GM23338 (cell line): ENCODE results near the gene GGT6. TPM values are rescaled to one million over a fixed set of nuclear protein-coding genes. Genes with fewer than 3 reads are reported as not detected.

ENCODE experiments used
- ATAC-seq: fragments of 200-7000 bp; cut with Tn5 transposase; 3 replicates; pipeline ENCODE4 v1.9.1; 2020
- DNase-seq: peaks from one replicate; pipeline ENCODE4 v3.0.0-alpha.2; 2015; ENCODE audit warnings: low spot score
- H2AFZ ChIP-seq: fragments of 200-600 bp; sonication (generic); 2 replicates; pipeline ENCODE4 v1.8.0; 2016; ENCODE audit warnings: antibody characterized with exemption, mild to moderate bottlenecking, moderate library complexity
- H3F3A ChIP-seq: fragments of 200-600 bp; sonication (generic); replicated peaks from 2 replicates; pipeline ENCODE4 v1.8.0; 2017; ENCODE audit warnings: antibody characterized with exemption, mixed run types, low read depth
- H3K27ac ChIP-seq: fragments of 200-600 bp; sonication (generic); 2 replicates; pipeline ENCODE4 v1.6.1; 2016; ENCODE audit warnings: low read depth
- H3K27me3 ChIP-seq: fragments of 200-600 bp; sonication (generic); 2 replicates; pipeline ENCODE4 v1.8.0; 2016; ENCODE audit warnings: mild to moderate bottlenecking, mixed run types, moderate library complexity; ENCODE audit not compliant: insufficient read depth
- H3K36me3 ChIP-seq: fragments of 200-600 bp; sonication (generic); 2 replicates; pipeline ENCODE4 v1.8.0; 2016; ENCODE audit warnings: mild to moderate bottlenecking; ENCODE audit not compliant: insufficient read depth
- H3K4me1 ChIP-seq: fragments of 200-600 bp; sonication (generic); 2 replicates; pipeline ENCODE4 v1.8.0; 2016; ENCODE audit warnings: mild to moderate bottlenecking, moderate library complexity; ENCODE audit not compliant: insufficient read depth
- H3K4me2 ChIP-seq: fragments of 200-600 bp; sonication (generic); 2 replicates; pipeline ENCODE4 v1.7.1; 2017; ENCODE audit warnings: mixed run types
- H3K4me3 ChIP-seq: fragments of 200-600 bp; sonication (generic); 2 replicates; pipeline ENCODE4 v1.6.1; 2016; ENCODE audit warnings: mixed run types
- H3K79me2 ChIP-seq: fragments of 200-600 bp; sonication (generic); replicated peaks from 2 replicates; pipeline ENCODE4 v1.8.0; 2017; ENCODE audit warnings: mild to moderate bottlenecking; ENCODE audit not compliant: insufficient read depth
- H3K9me2 ChIP-seq: fragments of 200-600 bp; sonication (generic); 2 replicates; pipeline ENCODE4 v1.8.0; 2017; ENCODE audit not compliant: insufficient read depth
- H4K20me1 ChIP-seq: fragments of 200-600 bp; sonication (generic); replicated peaks from 2 replicates; pipeline ENCODE4 v1.8.0; 2017; ENCODE audit warnings: mild to moderate bottlenecking; ENCODE audit not compliant: insufficient read depth
- H3K27ac Mint-ChIP-seq: 2 replicates; pipeline ENCODE4 v1.8.0; 2020; ENCODE audit warnings: inconsistent platforms, mild to moderate bottlenecking, moderate library complexity, mixed read lengths
- H3K27me3 Mint-ChIP-seq: 3 replicates; pipeline ENCODE4 v1.8.0; 2022; ENCODE audit warnings: low read depth, mild to moderate bottlenecking, moderate library complexity, mixed read lengths, inconsistent platforms; ENCODE audit not compliant: insufficient read depth, poor library complexity
- H3K36me3 Mint-ChIP-seq: 3 replicates; pipeline ENCODE4 v1.8.0; 2021; ENCODE audit warnings: low read depth, mild to moderate bottlenecking, inconsistent platforms, moderate library complexity, mixed read lengths
- H3K4me1 Mint-ChIP-seq: 3 replicates; pipeline ENCODE4 v1.8.0; 2020; ENCODE audit warnings: mild to moderate bottlenecking, inconsistent platforms, mixed read lengths
- H3K4me3 Mint-ChIP-seq: 3 replicates; pipeline ENCODE4 v1.8.0; 2021; ENCODE audit warnings: moderate library complexity, mild to moderate bottlenecking, inconsistent platforms, mixed read lengths
- H3K9me3 Mint-ChIP-seq: 3 replicates; pipeline ENCODE4 v1.8.0; 2020; ENCODE audit warnings: moderate library complexity, mild to moderate bottlenecking, inconsistent platforms, mixed read lengths
- CREB1 ChIP-seq: fragments of 250-450 bp; sonication (Bioruptor Pico); IDR thresholded peaks from 2 replicates; pipeline ENCODE4 v1.5.0; 2020; ENCODE audit warnings: low read depth, mild to moderate bottlenecking, moderate library complexity
- CTCF ChIP-seq, 2 experiments: fragments of 200-600 bp in 1 of 2; sonication (generic) in 1 of 2; conservative IDR thresholded peaks; 2 replicates each; pipeline versions ENCODE4 v1.5.1 to v1.6.1; 2016 to 2017; ENCODE audit warnings: antibody characterized with exemption in 2 of 2, low read depth in 2 of 2, mild to moderate bottlenecking in 2 of 2, moderate library complexity in 1 of 2
- ETS1 ChIP-seq: IDR thresholded peaks from 2 replicates; pipeline ENCODE4 v1.6.1; 2016; ENCODE audit warnings: antibody characterized with exemption
- EZH2 ChIP-seq: fragments of 200-600 bp; sonication (generic); IDR thresholded peaks from one replicate; pipeline ENCODE4 v1.8.0; 2017; ENCODE audit warnings: antibody characterized with exemption, mild to moderate bottlenecking, low read depth; ENCODE audit not compliant: unreplicated experiment
- EZH2phosphoT487 ChIP-seq: fragments of 200-600 bp; sonication (generic); IDR thresholded peaks from one replicate; pipeline ENCODE4 v1.8.1; 2018; ENCODE audit warnings: antibody characterized with exemption; ENCODE audit not compliant: unreplicated experiment
- JUNB ChIP-seq: IDR thresholded peaks from one replicate; pipeline ENCODE4 v1.6.1; 2016; ENCODE audit warnings: antibody characterized with exemption; ENCODE audit not compliant: unreplicated experiment
- NANOG ChIP-seq: IDR thresholded peaks from 2 replicates; pipeline ENCODE4 v1.6.1; 2016; ENCODE audit warnings: antibody characterized with exemption, borderline replicate concordance
- POLR2AphosphoS5 ChIP-seq: IDR thresholded peaks from 2 replicates; pipeline ENCODE4 v1.6.1; 2016; ENCODE audit warnings: antibody characterized with exemption, low read depth
- REST ChIP-seq: IDR thresholded peaks from one replicate; pipeline ENCODE4 v1.6.1; 2018; ENCODE audit warnings: antibody characterized with exemption; ENCODE audit not compliant: unreplicated experiment
- STAT1 ChIP-seq: IDR thresholded peaks from one replicate; pipeline ENCODE4 v1.6.1; 2016; ENCODE audit warnings: antibody characterized with exemption; ENCODE audit not compliant: unreplicated experiment
- ZNF114 ChIP-seq: fragments of 250-450 bp; sonication (Bioruptor Pico); IDR thresholded peaks from 2 replicates; pipeline ENCODE4 v1.5.0; 2020; ENCODE audit warnings: mild to moderate bottlenecking, moderate library complexity
- ZNF331 ChIP-seq: fragments of 250-450 bp; sonication (Bioruptor Pico); IDR thresholded peaks from 2 replicates; pipeline ENCODE4 v1.5.0; 2020; ENCODE audit warnings: low read depth, mild to moderate bottlenecking, moderate library complexity
- ZNF462 ChIP-seq: fragments of 250-450 bp; sonication (Bioruptor Pico); IDR thresholded peaks from 2 replicates; pipeline ENCODE4 v1.5.0; 2020; ENCODE audit warnings: mild to moderate bottlenecking, moderate library complexity
- polyA plus RNA-seq: library from polyadenylated mRNA; unstranded; fragments of >200 nt; fragmentation: Nextera tagmentation; extraction: Ambion mirVana; gene quantifications from 2 replicates; pipeline ENCODE4 v1.2.1, GENCODE V29; 2016
- total RNA-seq: library from RNA; depleted of rRNA; stranded (reverse); fragments of >200 nt; shearing (Covaris generic); gene quantifications from 2 replicates; pipeline ENCODE4 v1.2.3, GENCODE V29; 2014

The GGT6 gene
- total and polyA plus RNA-seq, 2 experiments from 2014 or later = 0.24 TPM; not detected in 1

GRCh38 chr17:4592240-4593005, 32.0 kb upstream of the GGT6 start:
- no peaks in the 10 kb centered on the region for H3K9me2 ChIP-seq
- no peaks in the 10 kb centered on the region for H3K36me3 ChIP-seq

More at GRCh38 chr17:4592240-4593005, 32.0 kb upstream of the GGT6 start:
- Histone ChIP-seq H3K27me3 (no peaks in the 10 kb centered on the region), H3K79me2 (no peaks in the 10 kb centered on the region), H3K4me1 (peaks cover 5% of the 10 kb centered on the region; the same call in 1 of the 2 replicates), H3K4me3 (no peak overlapping the region), H4K20me1 (no peaks in the 10 kb centered on the region), H3K27ac (no peak overlapping the region), H2AFZ (no peak overlapping the region), H3K4me2 (no peak overlapping the region), H3F3A (no peaks in the 10 kb centered on the region)
- ATAC-seq (no peak), DNase-seq (no peak)
- TF ChIP-seq POLR2AphosphoS5 (no peak), STAT1 (no peak), EZH2phosphoT487 (no peak), NANOG (no peak), ZNF114 (no peak), REST (no peak), ZNF331 (CRISPR knock-in tag) (no peak), ZNF462 (CRISPR knock-in tag) (no peak), CTCF (conservative IDR thresholded peaks at IDR 0.05; ENCODE audit: low read depth in 2 of 2) (no peak), EZH2 (no peak), ETS1 (no peak), CREB1 (CRISPR knock-in tag) (no peak), JUNB (no peak)
- Mint-ChIP-seq H3K36me3 (no peaks in the 10 kb centered on the region), H3K9me3 (no peaks in the 10 kb centered on the region), H3K27me3 (peaks cover 17% of the 10 kb centered on the region), H3K27ac (no peak overlapping the region), H3K4me3 (no peak overlapping the region), H3K4me1 (peaks cover 14% of the 10 kb centered on the region)
